Right cardiac atrium (tissue), 5 donors: ENCODE measurements around the gene IMMP2L. TPM values are rescaled to one million over a fixed set of nuclear protein-coding genes. Genes with fewer than 3 reads are reported as not detected.
A peak's percentile ranks its signal among the peaks of the same experiment; 100 is the strongest.

Experiments
- ATAC-seq, 2 donors: fragments of 200-7000 bp; cut with Tn5 transposase; one replicate each; pipeline versions ENCODE4 v1.8.0 to v1.9.1; 2020; ENCODE audit warnings: moderate library complexity in 2 of 2, mild to moderate bottlenecking in 1 of 2
- DNase-seq, 3 donors: peaks; one replicate each; pipeline ENCODE4 v3.0.0-alpha.2; 2020
- H3K27ac ChIP-seq: one replicate; pipeline ENCODE4 v1.5.1; 2013; ENCODE audit warnings: mild to moderate bottlenecking, low read length, control low read depth, moderate library complexity
- H3K27me3 ChIP-seq: one replicate; pipeline ENCODE4 v1.6.1; 2013; ENCODE audit not compliant: control insufficient read depth, insufficient read depth
- H3K4me1 ChIP-seq: one replicate; pipeline ENCODE4 v1.6.1; 2013; ENCODE audit warnings: low read length; ENCODE audit not compliant: control insufficient read depth, insufficient read depth
- H3K4me3 ChIP-seq: one replicate; pipeline ENCODE4 v1.5.1; 2013; ENCODE audit warnings: low read length, control low read depth
- H3K9me3 ChIP-seq: one replicate; pipeline ENCODE4 v1.6.1; 2013; ENCODE audit warnings: low read length; ENCODE audit not compliant: control insufficient read depth
- WGBS: extraction: QIAGEN DNeasy Blood & Tissue Kit; methylation state at CpG from one replicate; pipeline ENCODE4 v1.1.7; 2013; 5-methylcytosine and 5-hydroxymethylcytosine counted together
- intact Hi-C, 4 donors: fragments of 100-400 bp; cut with DNase I; formaldehyde crosslinking; loops; one replicate each; pipeline versions ENCODE4 v1.11.0 to v1.14.0; 2022 to 2023
- polyA plus RNA-seq: library from polyadenylated mRNA; stranded (reverse); fragments of 200-250 nt; gene quantifications from one replicate; pipeline ENCODE4 v1.2.3, GENCODE V29; 2013
- total RNA-seq, 4 donors: library from RNA; stranded (reverse); fragmentation: NEBNext Ultra II Directional; extraction: Animal tissue kit (Norgen Biotek cat#: 25700); gene quantifications; one replicate each; pipeline ENCODE4 v1.2.1, GENCODE V29; 2021
- donor health status: healthy with polysubstance abuse.
- donor health status: DM: no; HTN: yes; CAD: no.
- donor health status: DM: no; HTN: no; CAD: no.
- donor health status: DM: no; HTN: yes; CAD: no; lungs with severe emphysema.
- donor health status: DM: yes; HTN: yes; CAD: no.

The IMMP2L gene
- total and polyA plus RNA-seq, 5 donors = 6.6 to 16.2 (median 13.9) TPM

GRCh38 chr7:111009526-111010040 is 552.7 kb downstream of the IMMP2L start:
- Histone ChIP-seq H3K9me3 (no peaks in the 10 kb centered on the region), H3K4me1 (peaks cover 5% of the 10 kb centered on the region), H3K27ac (no peak overlapping the region), H3K27me3 (no peaks in the 10 kb centered on the region), H3K4me3 (no peak overlapping the region)
- intact Hi-C loops = no loop called here
- no peak for ATAC-seq
- no peak for DNase-seq
- WGBS = 70% methylated on average over 1 of the region's 1 CpG

GRCh38 chr7:111006691-111007090 is 555.6 kb downstream of the IMMP2L start:
- Histone ChIP-seq H3K4me3 (no peak overlapping the region), H3K4me1 (no peaks in the 10 kb centered on the region), H3K27ac (no peak overlapping the region), H3K27me3 (no peaks in the 10 kb centered on the region), H3K9me3 (no peaks in the 10 kb centered on the region)
- ATAC-seq (no peak), DNase-seq (no peak)
- intact Hi-C loops = no loop called here
- 84% methylated on average over 2 of the region's 2 CpGs for WGBS

GRCh38 chr7:111006040-111006439 is 556.3 kb downstream of the IMMP2L start:
- no peak for ATAC-seq
- DNase-seq = no peak
- Histone ChIP-seq H3K4me3 (no peak overlapping the region), H3K9me3 (no peaks in the 10 kb centered on the region), H3K27ac (no peak overlapping the region), H3K27me3 (no peaks in the 10 kb centered on the region), H3K4me1 (no peaks in the 10 kb centered on the region)
- intact Hi-C loops = no loop called here
- WGBS = 58% methylated on average over 3 of the region's 3 CpGs

GRCh38 chr7:111005445-111005844 is 556.8 kb downstream of the IMMP2L start:
- intact Hi-C loops = no loop called here
- WGBS = 42% methylated on average over 1 of the region's 1 CpG
- Histone ChIP-seq H3K9me3 (no peaks in the 10 kb centered on the region), H3K4me3 (no peak overlapping the region), H3K4me1 (no peaks in the 10 kb centered on the region), H3K27me3 (no peaks in the 10 kb centered on the region), H3K27ac (no peak overlapping the region)
- DNase-seq = no peak
- ATAC-seq = no peak

- Histone ChIP-seq H3K9me3 (no peaks in the 10 kb centered on the region), H3K27me3 (no peaks in the 10 kb centered on the region), H3K4me1 (no peaks in the 10 kb centered on the region), H3K27ac (no peak overlapping the region), H3K4me3 (no peak overlapping the region)
- DNase-seq (no peak), ATAC-seq (no peak)
- WGBS = 97% methylated on average over 4 of the region's 4 CpGs
- intact Hi-C loops = no loop called here
Measured at GRCh38 chr7:111004310-111004901, 557.9 kb downstream of the IMMP2L start.

GRCh38 chr7:111003883-111004282 is 558.4 kb downstream of the IMMP2L start:
- Histone ChIP-seq H3K27me3 (no peaks in the 10 kb centered on the region), H3K4me3 (no peak overlapping the region), H3K4me1 (no peaks in the 10 kb centered on the region), H3K27ac (no peak overlapping the region), H3K9me3 (no peaks in the 10 kb centered on the region)
- intact Hi-C loops = no loop called here
- ATAC-seq (no peak), DNase-seq (no peak)

GRCh38 chr7:110994028-110994967 is 568.0 kb downstream of the IMMP2L start:
- no peaks in the 10 kb centered on the region for H3K4me1 ChIP-seq
- no peak overlapping the region for H3K4me3 ChIP-seq
- no peaks in the 10 kb centered on the region for H3K9me3 ChIP-seq
- no peaks in the 10 kb centered on the region for H3K27me3 ChIP-seq
- ATAC-seq (peak; percentile 94), DNase-seq (no peak)
- 73% methylated on average over 5 of the region's 5 CpGs for WGBS
- intact Hi-C loops = no loop called here
- H3K27ac ChIP-seq = peak overlapping the region; percentile 3

- H3K27ac ChIP-seq = no peak overlapping the region
- H3K4me1 ChIP-seq = no peaks in the 10 kb centered on the region
- WGBS = 83% methylated on average over 10 of the region's 10 CpGs
- intact Hi-C loops = no loop called here
- peak in 2 of 3 donors; percentile 12 to 35 for DNase-seq
- H3K27me3 ChIP-seq = no peaks in the 10 kb centered on the region
- H3K9me3 ChIP-seq = no peaks in the 10 kb centered on the region
- no peak for ATAC-seq
- no peak overlapping the region for H3K4me3 ChIP-seq
Measured at GRCh38 chr7:110988890-110989501, 573.3 kb downstream of the IMMP2L start.

GRCh38 chr7:110988348-110988747 is 573.9 kb downstream of the IMMP2L start:
- intact Hi-C loops = no loop called here

GRCh38 chr7:110987127-110987693 is 575.1 kb downstream of the IMMP2L start:
- ATAC-seq = peak in 1 of 2 donors; percentile 72
- WGBS = 65% methylated on average over 1 of the region's 1 CpG
- Histone ChIP-seq H3K4me1 (no peaks in the 10 kb centered on the region), H3K4me3 (no peak overlapping the region), H3K9me3 (no peaks in the 10 kb centered on the region), H3K27me3 (no peaks in the 10 kb centered on the region), H3K27ac (no peak overlapping the region)
- intact Hi-C loops = no loop called here
- DNase-seq = no peak

More at GRCh38 chr7:110988348-110988747, 573.9 kb downstream of the IMMP2L start:
- 98% methylated on average over 2 of the region's 2 CpGs for WGBS
- ATAC-seq (no peak), DNase-seq (no peak)
- Histone ChIP-seq H3K4me1 (no peaks in the 10 kb centered on the region), H3K4me3 (no peak overlapping the region), H3K9me3 (no peaks in the 10 kb centered on the region), H3K27me3 (no peaks in the 10 kb centered on the region), H3K27ac (no peak overlapping the region)
